GM18858 (cell line): Measurements from ENCODE around the gene FBXO42.
A peak's percentile ranks its signal among the peaks of the same experiment; 100 is the strongest.

Experiments used
- ATAC-seq: cut with Tn5 transposase; IDR thresholded peaks from one replicate; pipeline ENCODE4 v1.9.1; 2021; ENCODE audit not compliant: unreplicated experiment

FBXO42 gene

GRCh38 chr1:16206547-16207317 lies 145.5 kb downstream of the FBXO42 start:
- ATAC-seq = peak; percentile 57

DNA sequence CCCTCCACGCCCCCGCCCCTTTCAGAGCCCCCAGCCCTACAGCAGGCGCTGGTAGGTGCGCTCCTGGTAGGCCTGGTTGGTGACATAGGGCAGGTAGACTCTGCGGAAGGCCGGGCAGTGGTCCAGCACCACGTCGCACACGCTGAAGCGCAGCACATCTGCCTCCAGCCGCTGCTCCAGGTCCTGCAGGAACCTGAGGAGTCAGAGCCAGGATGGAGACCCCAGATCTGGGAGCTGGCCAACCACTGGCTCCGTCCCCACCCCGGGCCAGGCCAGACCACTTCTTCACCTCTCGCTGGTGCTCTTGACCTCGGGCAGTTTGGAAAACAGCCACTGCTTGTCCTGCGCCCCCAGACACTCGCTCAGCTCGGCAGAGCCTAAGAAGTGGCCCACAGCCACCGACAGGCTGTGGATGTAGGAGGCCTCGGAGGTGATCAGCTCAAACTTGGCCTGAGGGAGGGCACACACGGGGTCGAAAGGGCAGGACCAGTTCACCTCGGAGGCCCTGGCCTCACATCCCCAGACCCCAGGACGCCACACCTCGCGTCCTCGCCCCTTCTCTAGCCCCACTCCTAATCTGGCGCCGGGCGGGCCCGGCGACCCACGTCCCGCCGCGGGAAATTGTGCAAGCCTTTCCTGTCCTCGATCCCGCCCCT lies 146.3 kb downstream of the FBXO42 start:
- ATAC-seq = peak; percentile 8

GRCh38 chr1:16205334-16205671 lies 147.0 kb downstream of the FBXO42 start:
- no peak for ATAC-seq

- no peak for ATAC-seq
Observed at GRCh38 chr1:16204634-16205333, 147.5 kb downstream of the FBXO42 start.

GRCh38 chr1:16204216-16204615 lies 148.1 kb downstream of the FBXO42 start:
- no peak for ATAC-seq

DNA sequence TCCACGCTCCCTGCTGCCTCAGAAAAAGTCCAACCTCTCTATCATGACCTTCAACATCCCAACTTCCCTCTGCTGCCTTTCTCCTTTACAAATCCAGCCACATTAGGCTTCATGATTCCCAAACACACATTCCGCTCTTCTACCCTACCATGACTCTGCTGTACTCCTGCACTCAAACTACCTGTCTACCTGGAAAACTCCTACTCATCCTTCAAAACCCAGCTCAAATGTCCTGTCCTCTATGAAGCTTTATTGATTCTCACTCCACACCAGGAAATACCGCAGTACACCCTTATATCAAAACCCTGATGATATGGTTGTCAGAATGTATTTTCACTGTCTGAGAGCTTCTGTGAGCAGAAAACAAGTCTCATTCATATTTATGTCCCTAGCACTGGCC lies 148.7 kb downstream of the FBXO42 start:
- ATAC-seq = no peak

DNA sequence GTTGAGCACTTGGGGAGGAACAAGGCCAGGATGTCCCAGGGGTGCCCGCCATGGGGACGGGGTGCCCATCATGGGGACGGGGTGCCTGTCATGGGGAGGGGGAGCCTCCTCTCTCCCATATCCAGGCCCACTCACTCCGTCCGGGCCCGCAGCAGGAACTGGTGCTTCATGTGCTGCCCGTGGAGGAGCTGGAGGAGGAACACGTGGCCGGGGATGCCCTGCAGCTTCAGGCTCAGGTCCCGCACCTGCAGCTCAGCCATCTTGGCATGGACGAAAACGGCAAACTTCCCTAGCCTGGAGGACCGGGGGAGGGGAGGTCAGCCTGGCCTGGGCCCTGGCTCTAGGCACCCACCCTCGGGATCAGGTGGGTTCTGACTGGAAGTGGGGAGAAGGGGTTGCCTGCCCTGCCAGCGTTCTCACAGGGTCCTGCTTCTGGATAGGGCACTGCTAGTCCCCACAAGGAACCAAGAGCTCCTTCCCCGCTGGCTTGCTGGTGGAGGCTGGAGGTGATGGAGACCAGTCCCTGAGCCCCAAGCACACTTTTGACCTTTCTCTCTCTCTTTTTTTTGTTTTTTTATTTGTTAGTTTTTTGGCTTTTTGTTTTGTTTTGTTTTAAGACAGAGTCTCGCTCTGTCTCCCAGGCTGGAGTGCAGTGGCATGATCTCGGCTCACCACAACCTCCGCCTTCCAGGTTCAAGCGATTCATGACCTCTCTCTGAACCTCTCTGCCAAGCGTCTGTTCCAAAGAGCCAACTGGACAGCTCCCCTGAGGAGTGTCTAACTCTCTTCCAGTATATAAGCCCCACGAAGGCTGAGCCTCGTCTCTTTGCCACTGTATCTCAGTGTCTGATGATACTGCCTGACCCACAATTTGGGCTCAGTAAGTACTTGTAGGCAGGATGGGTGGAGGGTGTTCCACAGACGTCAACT lies 149.7 kb downstream of the FBXO42 start:
- ATAC-seq = no peak

- ATAC-seq = no peak
Observed at GRCh38 chr1:16199700-16200099, 152.6 kb downstream of the FBXO42 start.

GRCh38 chr1:16199157-16199501 lies 153.2 kb downstream of the FBXO42 start:
- no peak for ATAC-seq

DNA sequence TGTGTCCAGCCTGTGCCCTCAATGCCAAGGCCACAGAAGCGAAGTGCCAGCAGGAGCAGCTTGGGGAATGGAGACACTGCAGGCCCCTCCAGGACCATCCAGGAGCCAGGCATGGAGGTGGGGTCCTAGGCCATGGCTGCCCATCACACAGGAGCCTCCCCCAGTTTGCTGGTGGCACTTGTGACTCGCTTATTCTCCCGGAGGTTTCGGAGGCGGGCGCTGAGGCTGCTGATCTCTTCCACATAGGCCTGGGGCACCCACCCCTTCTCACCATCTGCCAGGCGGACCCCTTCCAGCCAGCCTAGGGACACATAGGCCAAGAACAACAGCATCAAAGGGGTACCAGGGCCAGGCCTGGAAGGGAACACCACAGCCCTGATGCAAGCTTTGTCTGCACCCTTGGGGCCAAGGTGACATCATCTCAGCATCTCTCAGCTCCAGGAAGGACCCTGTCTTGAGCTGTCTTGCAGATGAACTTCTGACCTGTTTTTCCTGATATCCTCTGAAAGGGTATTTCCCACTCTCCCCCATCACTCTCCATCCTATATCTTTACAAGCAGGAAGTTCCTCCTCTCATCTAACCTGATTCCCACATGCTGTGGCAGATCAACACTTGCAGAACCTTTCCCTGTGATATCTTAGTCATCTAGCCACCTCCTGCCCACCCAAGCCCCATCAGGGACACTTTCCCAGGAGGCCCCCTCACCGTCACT lies 153.7 kb downstream of the FBXO42 start:
- no peak for ATAC-seq

- no peak for ATAC-seq
Observed at GRCh38 chr1:16196874-16197273, 155.4 kb downstream of the FBXO42 start.
